WTC11 (cell line): ENCODE measurements around the gene TTC39B. TPM values are rescaled to one million over a fixed set of nuclear protein-coding genes. Genes with fewer than 3 reads are reported as not detected.

Experiments used
- ATAC-seq: fragments of 200-7000 bp; cut with Tn5 transposase; 2 replicates; pipeline ENCODE4 v1.10.0; 2021; ENCODE audit warnings: mild to moderate bottlenecking, moderate library complexity
- CTCF ChIA-PET: fragments of 300-600 bp; sonication (Branson Sonifier 250); formaldehyde crosslinking; loops from one replicate; lab custom pipeline; 2021; ENCODE audit warnings: antibody characterized with exemption; lab: Charles Lee
- POLR2A ChIA-PET: fragments of 350-600 bp; sonication (Branson Sonifier 250); formaldehyde crosslinking; loops from one replicate; lab custom pipeline; 2021; ENCODE audit warnings: antibody characterized with exemption; lab: Charles Lee
- DNase-seq: peaks from one replicate; pipeline ENCODE4 v3.0.0; 2021; ENCODE audit warnings: low spot score
- H3K27ac Mint-ChIP-seq: 2 replicates; pipeline ENCODE4 v1.8.0; 2021; ENCODE audit warnings: mixed read lengths
- H3K27me3 Mint-ChIP-seq: 2 replicates; pipeline ENCODE4 v1.8.0; 2021; ENCODE audit warnings: low read depth, mild to moderate bottlenecking, moderate library complexity, mixed read lengths
- H3K36me3 Mint-ChIP-seq: 2 replicates; pipeline ENCODE4 v1.8.0; 2021; ENCODE audit warnings: mixed read lengths
- H3K4me1 Mint-ChIP-seq: 2 replicates; pipeline ENCODE4 v1.8.0; 2022; ENCODE audit warnings: mixed read lengths
- H3K4me3 Mint-ChIP-seq: 2 replicates; pipeline ENCODE4 v1.8.0; 2021; ENCODE audit warnings: mild to moderate bottlenecking, moderate library complexity, mixed read lengths
- H3K9me3 Mint-ChIP-seq: 2 replicates; pipeline ENCODE4 v1.8.0; 2021; ENCODE audit warnings: mixed read lengths
- AFF4 ChIP-seq: sonication (generic); formaldehyde crosslinking; IDR thresholded peaks from 2 replicates; pipeline ENCODE4 v1.8.1; 2023; ENCODE audit warnings: mild to moderate bottlenecking, missing genetic modification reagents, borderline replicate concordance
- ATF6 ChIP-seq: sonication (generic); formaldehyde crosslinking; IDR thresholded peaks from 2 replicates; pipeline ENCODE4 v1.8.1; 2023; ENCODE audit warnings: mild to moderate bottlenecking, missing genetic modification reagents
- ETV6 ChIP-seq: sonication (generic); formaldehyde crosslinking; IDR thresholded peaks from 2 replicates; pipeline ENCODE4 v1.8.1; 2022; ENCODE audit warnings: mild to moderate bottlenecking, missing genetic modification reagents
- FOXP4 ChIP-seq: sonication (generic); formaldehyde crosslinking; IDR thresholded peaks from 2 replicates; pipeline ENCODE4 v1.8.0; 2022; ENCODE audit warnings: mild to moderate bottlenecking, missing genetic modification reagents
- IRF2 ChIP-seq: sonication (generic); formaldehyde crosslinking; IDR thresholded peaks from 2 replicates; pipeline ENCODE4 v1.8.0; 2022; ENCODE audit warnings: low read depth, missing genetic modification reagents, borderline replicate concordance
- JUN ChIP-seq: sonication (generic); formaldehyde crosslinking; IDR thresholded peaks from 2 replicates; pipeline ENCODE4 v1.8.0; 2023; ENCODE audit warnings: mild to moderate bottlenecking, missing genetic modification reagents
- MYBL2 ChIP-seq: sonication (generic); formaldehyde crosslinking; IDR thresholded peaks from 2 replicates; pipeline ENCODE4 v1.8.1; 2023; ENCODE audit warnings: mild to moderate bottlenecking, moderate library complexity, missing genetic modification reagents
- NFATC4 ChIP-seq: fragments of 250-450 bp; sonication (Bioruptor Pico); IDR thresholded peaks from 2 replicates; pipeline ENCODE4 v1.9.0; 2021; ENCODE audit warnings: mild to moderate bottlenecking
- NR3C1 ChIP-seq: sonication (generic); formaldehyde crosslinking; conservative IDR thresholded peaks from 2 replicates; pipeline ENCODE4 v1.8.1; 2023; ENCODE audit warnings: low read depth, mild to moderate bottlenecking, missing genetic modification reagents
- TEAD4 ChIP-seq: sonication (generic); formaldehyde crosslinking; IDR thresholded peaks from 2 replicates; pipeline ENCODE4 v1.8.0; 2022; ENCODE audit warnings: mild to moderate bottlenecking, missing genetic modification reagents
- ZNF396 ChIP-seq: fragments of 250-450 bp; sonication (Bioruptor Pico); IDR thresholded peaks from 2 replicates; pipeline ENCODE4 v1.8.0; 2021; ENCODE audit warnings: mild to moderate bottlenecking, moderate library complexity, borderline replicate concordance
- total RNA-seq: library from RNA; stranded (reverse); gene quantifications from 3 replicates; pipeline ENCODE4 v1.2.3, GENCODE V29; 2021
- TF ChIP-seq, protein P1 (sequence below): fragments of 200-600 bp; IDR thresholded peaks from 2 replicates; pipeline ENCODE4 v1.8.0; 2022; ENCODE audit warnings: antibody characterized with exemption
- TF ChIP-seq, protein P2 (sequence below): sonication (generic); formaldehyde crosslinking; IDR thresholded peaks from 2 replicates; pipeline ENCODE4 v1.8.1; 2023; ENCODE audit warnings: mild to moderate bottlenecking, missing genetic modification reagents, moderate library complexity
- TF ChIP-seq, protein P3 (sequence below): sonication (generic); formaldehyde crosslinking; IDR thresholded peaks from 2 replicates; pipeline ENCODE4 v1.8.0; 2023; ENCODE audit warnings: missing genetic modification reagents
- TF ChIP-seq, protein P4 (sequence below): sonication (generic); formaldehyde crosslinking; IDR thresholded peaks from 2 replicates; pipeline ENCODE4 v1.8.0; 2022; ENCODE audit warnings: mild to moderate bottlenecking, missing genetic modification reagents

TTC39B gene
- total RNA-seq, 1 experiment from 2014 or later: 12.5 TPM

- no peak overlapping the region for H3K27ac Mint-ChIP-seq
- no peak for ATAC-seq
Observed at GRCh38 chr9:15154677-15155076, 152.3 kb downstream of the TTC39B start.

GRCh38 chr9:15153961-15154360 is 153.1 kb downstream of the TTC39B start:
- Mint-ChIP-seq H3K9me3 (peaks cover 9% of the 10 kb centered on the region), H3K27me3 (no peaks in the 10 kb centered on the region), H3K4me1 (peaks cover 14% of the 10 kb centered on the region), H3K27ac (no peak overlapping the region), H3K36me3 (no peaks in the 10 kb centered on the region), H3K4me3 (no peak overlapping the region)
- POLR2A ChIA-PET: no interaction called here
- CTCF ChIA-PET: no interaction called here
- DNase-seq: no peak
- ATAC-seq: no peak
- TF ChIP-seq TEAD4 (CRISPR knock-in tag): no peak
- TF ChIP-seq, protein P1, sequence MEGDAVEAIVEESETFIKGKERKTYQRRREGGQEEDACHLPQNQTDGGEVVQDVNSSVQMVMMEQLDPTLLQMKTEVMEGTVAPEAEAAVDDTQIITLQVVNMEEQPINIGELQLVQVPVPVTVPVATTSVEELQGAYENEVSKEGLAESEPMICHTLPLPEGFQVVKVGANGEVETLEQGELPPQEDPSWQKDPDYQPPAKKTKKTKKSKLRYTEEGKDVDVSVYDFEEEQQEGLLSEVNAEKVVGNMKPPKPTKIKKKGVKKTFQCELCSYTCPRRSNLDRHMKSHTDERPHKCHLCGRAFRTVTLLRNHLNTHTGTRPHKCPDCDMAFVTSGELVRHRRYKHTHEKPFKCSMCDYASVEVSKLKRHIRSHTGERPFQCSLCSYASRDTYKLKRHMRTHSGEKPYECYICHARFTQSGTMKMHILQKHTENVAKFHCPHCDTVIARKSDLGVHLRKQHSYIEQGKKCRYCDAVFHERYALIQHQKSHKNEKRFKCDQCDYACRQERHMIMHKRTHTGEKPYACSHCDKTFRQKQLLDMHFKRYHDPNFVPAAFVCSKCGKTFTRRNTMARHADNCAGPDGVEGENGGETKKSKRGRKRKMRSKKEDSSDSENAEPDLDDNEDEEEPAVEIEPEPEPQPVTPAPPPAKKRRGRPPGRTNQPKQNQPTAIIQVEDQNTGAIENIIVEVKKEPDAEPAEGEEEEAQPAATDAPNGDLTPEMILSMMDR: no peak
- no peak for TF ChIP-seq ETV6 (CRISPR knock-in tag)
- TF ChIP-seq FOXP4 (CRISPR knock-in tag): no peak
- TF ChIP-seq MYBL2 (CRISPR knock-in tag): no peak
- TF ChIP-seq ATF6 (CRISPR knock-in tag): no peak

More at GRCh38 chr9:15154677-15155076, 152.3 kb downstream of the TTC39B start:
- DNase-seq: no peak
- H3K9me3 Mint-ChIP-seq: peaks cover 11% of the 10 kb centered on the region
- POLR2A ChIA-PET: no interaction called here
- TF ChIP-seq JUN (CRISPR knock-in tag) (no peak), NFATC4 (CRISPR knock-in tag) (no peak), AFF4 (CRISPR knock-in tag) (no peak), NR3C1 (no peak), IRF2 (CRISPR knock-in tag) (no peak), ZNF396 (CRISPR knock-in tag) (no peak), FOXP4 (CRISPR knock-in tag) (no peak)
- TF ChIP-seq, protein P2, sequence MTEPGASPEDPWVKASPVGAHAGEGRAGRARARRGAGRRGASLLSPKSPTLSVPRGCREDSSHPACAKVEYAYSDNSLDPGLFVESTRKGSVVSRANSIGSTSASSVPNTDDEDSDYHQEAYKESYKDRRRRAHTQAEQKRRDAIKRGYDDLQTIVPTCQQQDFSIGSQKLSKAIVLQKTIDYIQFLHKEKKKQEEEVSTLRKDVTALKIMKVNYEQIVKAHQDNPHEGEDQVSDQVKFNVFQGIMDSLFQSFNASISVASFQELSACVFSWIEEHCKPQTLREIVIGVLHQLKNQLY: no peak
- TF ChIP-seq, protein P3, sequence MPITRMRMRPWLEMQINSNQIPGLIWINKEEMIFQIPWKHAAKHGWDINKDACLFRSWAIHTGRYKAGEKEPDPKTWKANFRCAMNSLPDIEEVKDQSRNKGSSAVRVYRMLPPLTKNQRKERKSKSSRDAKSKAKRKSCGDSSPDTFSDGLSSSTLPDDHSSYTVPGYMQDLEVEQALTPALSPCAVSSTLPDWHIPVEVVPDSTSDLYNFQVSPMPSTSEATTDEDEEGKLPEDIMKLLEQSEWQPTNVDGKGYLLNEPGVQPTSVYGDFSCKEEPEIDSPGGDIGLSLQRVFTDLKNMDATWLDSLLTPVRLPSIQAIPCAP (CRISPR knock-in tag): no peak
- TF ChIP-seq, protein P4, sequence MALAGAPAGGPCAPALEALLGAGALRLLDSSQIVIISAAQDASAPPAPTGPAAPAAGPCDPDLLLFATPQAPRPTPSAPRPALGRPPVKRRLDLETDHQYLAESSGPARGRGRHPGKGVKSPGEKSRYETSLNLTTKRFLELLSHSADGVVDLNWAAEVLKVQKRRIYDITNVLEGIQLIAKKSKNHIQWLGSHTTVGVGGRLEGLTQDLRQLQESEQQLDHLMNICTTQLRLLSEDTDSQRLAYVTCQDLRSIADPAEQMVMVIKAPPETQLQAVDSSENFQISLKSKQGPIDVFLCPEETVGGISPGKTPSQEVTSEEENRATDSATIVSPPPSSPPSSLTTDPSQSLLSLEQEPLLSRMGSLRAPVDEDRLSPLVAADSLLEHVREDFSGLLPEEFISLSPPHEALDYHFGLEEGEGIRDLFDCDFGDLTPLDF (CRISPR knock-in tag): no peak
- TF ChIP-seq, all 79 proteins: peak for 0
- H3K4me3 Mint-ChIP-seq: no peak overlapping the region
- H3K4me1 Mint-ChIP-seq: peaks cover 14% of the 10 kb centered on the region
- no peaks in the 10 kb centered on the region for H3K36me3 Mint-ChIP-seq
- H3K27me3 Mint-ChIP-seq: no peaks in the 10 kb centered on the region
- CTCF ChIA-PET: interaction anchor here (1.2 kb wide), 1 partner anchor 20 kb away, joined by 3 read pairs; no protein-coding TSS in a partner anchor
